AG04450 (cell line): ENCODE measurements around the gene PHACTR4. TPM values are rescaled to one million over a fixed set of nuclear protein-coding genes. Genes with fewer than 3 reads are reported as not detected.
A peak's percentile ranks its signal among the peaks of the same experiment; 100 is the strongest.

ENCODE experiments used
- CTCF ChIA-PET: fragments of 300-600, 350-600 bp; formaldehyde crosslinking; extraction: SDS; loops from one replicate; lab custom pipeline; 2022; ENCODE audit warnings: antibody characterized with exemption, inconsistent platforms; lab: Charles Lee
- POLR2A ChIA-PET: fragments of 350-600 bp; formaldehyde crosslinking; extraction: SDS; loops from one replicate; lab custom pipeline; 2021; ENCODE audit warnings: antibody characterized with exemption, inconsistent platforms; lab: Yijun Ruan, JAX
- DNase-seq: peaks from one replicate; pipeline ENCODE4 v3.0.0-alpha.2; 2011; ENCODE audit warnings: low read depth, low spot score
- H3K27ac ChIP-seq: one replicate; pipeline ENCODE4 v1.5.1; 2012; ENCODE audit warnings: low read depth, low read length, control low read depth
- H3K27me3 ChIP-seq: one replicate; pipeline ENCODE4 v1.6.0; 2012; ENCODE audit warnings: low read length; ENCODE audit not compliant: control insufficient read depth, insufficient read depth
- H3K4me3 ChIP-seq: 2 replicates; pipeline ENCODE4 v1.5.1; 2011; ENCODE audit warnings: mild to moderate bottlenecking, low read depth, low read length, control low read depth
- H3K9me3 ChIP-seq: 2 replicates; pipeline ENCODE4 v1.5.1; 2012; ENCODE audit warnings: low read length; ENCODE audit not compliant: control insufficient read depth, insufficient read depth
- CTCF ChIP-seq: IDR thresholded peaks from 2 replicates; pipeline ENCODE4 v1.5.1; 2011; ENCODE audit warnings: low read depth, low read length, control low read depth, inconsistent platforms
- polyA plus RNA-seq: library from polyadenylated mRNA; depleted of rRNA; stranded (reverse); fragments of >200 nt; gene quantifications from 2 replicates; pipeline ENCODE4 v1.2.3, GENCODE V29; 2011

PHACTR4 gene
- polyA plus RNA-seq, 1 experiment: 12.3 TPM

DNA sequence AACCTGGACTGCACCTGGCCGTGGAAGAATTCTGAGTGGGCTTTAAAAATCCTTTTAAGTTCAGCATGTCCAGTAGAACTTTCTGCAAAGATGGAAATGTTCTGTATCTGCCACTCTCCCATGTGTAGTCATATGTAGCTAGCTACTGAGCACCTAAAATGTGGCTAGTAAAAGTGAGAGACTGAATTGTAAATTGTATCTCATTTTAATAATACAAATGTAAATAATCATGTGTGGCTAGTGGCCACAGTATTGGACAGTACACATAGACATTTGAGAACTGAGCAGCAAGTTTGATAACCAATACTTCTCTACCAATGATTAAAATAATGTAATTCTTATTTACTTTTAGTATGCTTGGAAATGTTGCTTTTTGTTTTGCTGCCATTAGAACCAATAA lies 57.3 kb downstream of the PHACTR4 start:
- ChIA-PET CTCF (no interaction called here), POLR2A (interaction anchor here (1.0 kb wide), 1 partner anchor 10 kb away, joined by 3 read pairs; no protein-coding TSS in a partner anchor)
- no peaks in the 10 kb centered on the region for H3K9me3 ChIP-seq
- H3K27ac ChIP-seq: no peak overlapping the region
- no peak for TF ChIP-seq CTCF
- no peaks in the 10 kb centered on the region for H3K27me3 ChIP-seq
- H3K4me3 ChIP-seq: no peak overlapping the region
- DNase-seq: no peak

- CTCF ChIA-PET: no interaction called here
- H3K4me3 ChIP-seq: no peak overlapping the region
These were observed 58.5 kb downstream of the PHACTR4 start for GRCh38 chr1:28428012-28428411.

GRCh38 chr1:28428990-28429520 lies 59.5 kb downstream of the PHACTR4 start:
- TF ChIP-seq CTCF: no peak
- Histone ChIP-seq H3K27me3 (no peaks in the 10 kb centered on the region), H3K9me3 (no peaks in the 10 kb centered on the region), H3K4me3 (no peak overlapping the region), H3K27ac (no peak overlapping the region)
- ChIA-PET POLR2A (no interaction called here), CTCF (interaction anchor here (0.8 kb wide), 1 partner anchor 19 kb away, joined by 3 read pairs; no protein-coding TSS in a partner anchor)
- no peak for DNase-seq

More at GRCh38 chr1:28428012-28428411, 58.5 kb downstream of the PHACTR4 start:
- no peaks in the 10 kb centered on the region for H3K9me3 ChIP-seq
- H3K27me3 ChIP-seq: no peaks in the 10 kb centered on the region
- H3K27ac ChIP-seq: no peak overlapping the region
- DNase-seq: no peak
- TF ChIP-seq CTCF: no peak
- POLR2A ChIA-PET: no interaction called here

DNA sequence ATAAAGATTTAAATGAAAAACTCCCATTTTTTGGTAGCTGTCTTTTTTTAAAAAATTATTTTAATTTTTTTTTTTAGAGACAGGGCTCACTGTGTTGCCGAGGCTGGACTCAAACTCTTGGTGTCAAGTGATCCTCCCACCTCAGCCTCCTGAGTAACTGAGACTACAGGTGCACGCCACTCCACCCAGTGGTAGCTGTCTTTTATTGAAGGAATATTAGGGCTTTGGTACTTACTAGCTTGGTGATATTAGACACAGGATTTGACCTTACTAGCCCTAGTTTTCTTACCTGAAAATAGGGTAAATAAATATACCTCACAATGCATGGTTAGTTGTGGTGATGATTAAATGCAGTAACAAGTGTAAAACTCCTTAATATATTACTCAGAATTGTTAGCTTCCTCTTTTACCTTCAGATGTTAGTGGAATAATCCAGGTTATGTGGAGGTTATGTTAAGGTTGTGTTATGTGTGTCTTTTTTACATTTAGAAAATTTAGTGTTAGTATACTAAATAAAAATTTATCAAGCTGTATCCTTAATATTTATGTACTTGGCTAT lies 66.8 kb downstream of the PHACTR4 start:
- POLR2A ChIA-PET: interaction anchor here (0.5 to 0.6 kb wide), 2 partner anchors 27 to 231 kb away, joined by 3 to 4 read pairs; no protein-coding TSS in a partner anchor
- Histone ChIP-seq H3K9me3 (no peaks in the 10 kb centered on the region), H3K4me3 (no peak overlapping the region), H3K27ac (no peak overlapping the region), H3K27me3 (no peaks in the 10 kb centered on the region)
- no peak for DNase-seq
- CTCF ChIA-PET: interaction anchor here (2.7 kb wide), 1 partner anchor 27 kb away, joined by 11 read pairs; no protein-coding TSS in a partner anchor
- TF ChIP-seq CTCF: no peak

- ChIA-PET CTCF (interaction anchor here (2.7 kb wide), 1 partner anchor 28 kb away, joined by 11 read pairs; no protein-coding TSS in a partner anchor), POLR2A (interaction anchor here (0.6 to 1.7 kb wide), 9 partner anchors 11 to 211 kb away, joined by 3 to 15 read pairs (median 3); partner anchors contain the start of genes RCC1 and RNU11)
- Histone ChIP-seq H3K9me3 (no peaks in the 10 kb centered on the region), H3K4me3 (peak overlapping the region; percentile 20), H3K27me3 (no peaks in the 10 kb centered on the region), H3K27ac (peak overlapping the region; percentile 84)
- no peak for DNase-seq
- TF ChIP-seq CTCF: no peak
These were observed 67.9 kb downstream of the PHACTR4 start for GRCh38 chr1:28437264-28437923.
